Activated CD4-positive, alpha-beta T cell treated with anti-CD3 and anti-CD28 coated beads, Interleukin-2, amount 50 U/mL, for 48 hours (primary cell): ENCODE measurements around the gene BRIX1.
A peak's percentile ranks its signal among the peaks of the same experiment; 100 is the strongest.
"Not testable (repeated sequence)": the region's sequence is repeated elsewhere in the genome, so short reads cannot be mapped to it uniquely, and the experiment has no call there.

Experiments used
- DNase-seq, 2 experiments: peaks; one replicate each; pipeline ENCODE4 v3.0.0-alpha.2; 2020

Gene BRIX1

GRCh38 chr5:34915856-34916192 is 313 bp downstream of the BRIX1 start:
- DNase-seq = no peak

DNA sequence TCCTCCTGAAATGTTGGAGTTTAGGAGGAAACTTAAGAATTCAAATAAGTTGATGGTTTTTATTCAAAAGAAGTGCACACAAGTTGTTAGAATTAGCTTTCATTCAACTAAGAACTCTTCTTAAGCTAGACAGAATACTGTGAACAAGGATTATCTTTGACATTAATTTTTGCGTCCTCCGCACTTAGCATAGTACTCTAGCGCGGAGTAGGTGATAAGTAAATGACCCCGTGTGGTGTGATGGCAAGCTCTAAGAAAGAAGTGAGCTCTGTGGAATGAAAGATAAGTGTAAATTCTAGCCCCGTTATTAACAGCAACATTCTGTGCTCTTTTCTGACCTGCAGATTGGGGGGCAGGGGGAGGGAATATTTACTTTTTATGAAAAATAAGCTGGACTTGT is 1.0 kb downstream of the BRIX1 start:
- DNase-seq = no peak

GRCh38 chr5:34918025-34918424 is 2.5 kb downstream of the BRIX1 start:
- no peak for DNase-seq

DNA sequence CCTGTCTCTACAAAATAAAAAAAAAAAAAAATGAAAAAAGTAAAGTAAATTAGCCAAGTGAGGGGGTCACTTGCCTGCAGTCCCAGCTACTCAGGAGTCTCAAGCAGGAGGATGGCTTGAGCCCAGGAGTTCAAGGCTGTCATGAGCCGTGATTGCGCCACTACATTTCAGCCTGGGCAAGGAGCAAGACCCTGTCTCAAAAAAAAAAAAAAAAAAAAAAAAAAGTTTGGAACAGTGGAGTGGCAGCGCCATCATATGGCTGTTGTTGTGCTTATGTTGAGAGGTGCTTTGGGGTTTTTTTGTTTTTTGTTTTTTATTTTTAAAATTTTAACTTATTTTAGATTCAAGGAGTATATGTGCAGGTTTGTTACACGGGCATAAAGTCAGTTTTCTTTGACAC is 3.6 kb downstream of the BRIX1 start:
- no peak for DNase-seq

GRCh38 chr5:34923256-34923655 is 7.7 kb downstream of the BRIX1 start:
- not testable (repeated sequence) for DNase-seq

DNA sequence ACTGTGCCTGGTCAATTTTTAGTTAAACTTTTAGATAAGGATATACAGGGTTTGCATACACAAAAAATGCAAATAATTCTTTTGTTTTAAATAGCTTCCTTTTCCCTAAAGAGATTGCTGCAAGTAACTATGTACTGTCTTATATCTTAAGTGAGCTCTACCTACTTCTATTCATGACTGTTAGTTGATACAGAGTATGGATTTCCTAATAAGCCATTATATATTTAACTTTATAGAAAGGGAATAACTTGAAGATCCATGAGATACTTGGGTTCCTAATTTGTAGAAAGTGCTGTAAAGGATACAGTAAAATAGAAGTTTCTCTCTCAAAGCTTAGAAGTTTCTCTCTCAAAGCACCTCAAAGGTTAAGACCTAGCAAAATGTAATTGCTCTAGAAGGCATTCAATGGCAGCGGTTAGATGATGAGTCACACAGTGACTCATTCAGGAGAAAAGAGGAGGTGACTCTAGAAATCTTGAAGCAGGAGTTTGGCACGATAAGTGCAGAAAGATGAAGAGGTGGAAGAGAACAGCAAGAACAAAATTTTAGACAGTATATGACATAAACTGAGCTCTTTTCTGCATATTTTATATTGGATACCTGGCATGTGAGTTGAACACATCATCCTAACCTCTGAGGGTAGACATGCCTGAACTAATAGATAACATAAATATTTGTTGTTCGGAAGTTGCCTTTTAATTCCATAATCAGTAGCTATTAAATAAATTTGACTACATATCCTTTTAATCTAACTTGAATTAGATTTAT is 8.4 kb downstream of the BRIX1 start:
- DNase-seq = peak in 1 of 2 experiments; percentile 20

GRCh38 chr5:34924462-34924765 is 8.9 kb downstream of the BRIX1 start:
- no peak for DNase-seq

DNA sequence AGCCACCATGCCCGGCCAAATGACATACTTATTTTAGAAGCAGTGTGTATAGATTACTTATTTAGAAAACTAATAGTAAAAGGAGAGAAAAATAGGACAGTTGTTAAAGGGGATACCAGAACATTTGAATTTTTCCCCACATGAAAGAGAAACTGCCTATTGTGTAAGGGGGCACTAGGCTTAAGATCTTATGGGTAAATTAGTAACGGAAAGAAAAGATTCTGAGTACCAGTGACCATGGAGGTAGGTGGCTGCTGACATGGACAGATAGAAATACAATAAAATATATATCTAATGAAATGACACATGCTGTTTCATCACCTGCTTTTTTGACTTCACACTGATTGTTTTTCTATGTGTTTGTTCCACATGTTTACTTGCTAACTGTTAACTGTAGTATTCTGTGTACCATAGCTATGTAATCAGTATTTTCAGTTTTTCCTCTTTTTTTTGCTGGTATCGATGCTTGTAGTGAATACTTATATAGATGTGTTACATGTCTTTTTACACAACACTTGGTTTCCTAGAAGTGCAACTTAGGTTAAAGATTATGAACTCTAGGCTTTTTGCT is 10.9 kb downstream of the BRIX1 start:
- no peak for DNase-seq

- DNase-seq = no peak
These were observed 12.3 kb downstream of the BRIX1 start for GRCh38 chr5:34927785-34928184.

DNA sequence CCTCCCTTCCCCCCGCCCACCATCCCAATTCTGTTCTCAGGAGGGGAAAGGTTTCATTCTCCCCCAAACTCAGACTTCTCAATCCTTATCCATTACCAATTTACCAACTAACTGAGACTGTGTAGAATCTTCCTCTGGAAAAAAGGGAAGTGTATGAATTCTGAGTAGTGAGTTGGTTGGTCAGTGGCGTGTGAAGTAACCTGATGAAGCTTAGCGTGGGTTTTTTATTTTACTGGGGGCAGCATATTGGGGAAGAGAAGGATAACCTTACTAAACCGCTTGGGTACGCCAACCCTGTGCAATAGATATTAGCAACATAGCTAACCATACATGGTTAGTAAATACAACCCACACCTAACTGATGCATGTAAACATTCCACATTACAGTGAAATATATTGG is 12.8 kb downstream of the BRIX1 start:
- DNase-seq = no peak

DNA sequence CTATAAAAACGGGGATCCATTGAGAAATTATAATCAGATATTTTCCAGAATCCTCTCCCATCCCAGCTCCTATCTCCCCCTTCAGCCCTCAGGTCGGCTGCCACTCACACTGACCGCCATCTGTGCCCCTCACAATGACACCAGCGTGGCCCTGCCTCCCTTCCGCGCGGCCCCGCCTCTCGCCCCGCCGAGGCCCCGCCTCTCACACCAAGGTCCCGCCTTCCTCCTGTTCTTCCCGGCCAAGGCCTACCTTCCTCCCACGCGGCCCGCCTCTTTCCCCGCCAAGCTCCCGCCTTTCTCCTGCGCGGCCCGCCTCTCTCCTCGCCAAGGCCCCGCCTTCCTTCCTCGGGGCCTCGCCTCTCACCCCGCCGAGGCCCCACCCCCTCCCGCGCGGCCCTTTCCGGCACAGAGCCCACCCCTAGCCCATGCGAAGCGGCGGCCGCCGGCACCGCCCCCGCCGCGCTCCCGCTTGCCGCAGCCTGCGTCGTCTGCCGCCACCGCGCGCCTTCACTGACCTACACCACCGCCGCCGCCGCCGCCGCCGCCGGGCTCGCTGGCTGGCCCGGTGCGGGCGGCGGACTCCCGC is 13.7 kb downstream of the BRIX1 start, which contains the start of gene DNAJC21:
TSS of gene DNAJC21 (plus strand) at position 426 of the 586 bp plus-strand sequence. CDS start 261 bp downstream, outside the sequence.
- DNase-seq = peak; percentile 99

- DNase-seq = peak; percentile 78 to 82
These were observed 14.4 kb downstream of the BRIX1 start for GRCh38 chr5:34929720-34930461.

- no peak for DNase-seq
These were observed 14.9 kb downstream of the BRIX1 start for GRCh38 chr5:34930462-34930844.

DNA sequence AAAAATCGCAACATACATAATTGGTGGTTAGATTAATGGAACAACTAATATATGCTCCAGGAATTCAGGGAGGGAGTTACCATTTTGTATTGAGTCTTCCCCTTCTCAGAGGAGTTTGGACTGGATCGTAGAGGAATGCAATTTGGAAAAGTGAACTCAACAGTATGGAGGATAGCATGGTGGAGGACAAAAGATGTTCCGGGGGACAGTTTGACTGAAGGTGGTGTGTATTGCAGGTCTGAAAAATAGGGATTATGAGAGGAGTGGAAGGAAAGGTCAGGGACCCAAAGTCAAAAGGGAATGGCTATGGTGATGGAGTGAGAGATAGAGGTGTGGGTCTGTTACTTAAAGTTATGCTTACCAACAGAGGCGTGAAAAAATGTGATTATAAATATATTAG is 15.4 kb downstream of the BRIX1 start:
- DNase-seq = no peak

GRCh38 chr5:34932947-34933346 is 17.4 kb downstream of the BRIX1 start:
- DNase-seq = no peak

DNA sequence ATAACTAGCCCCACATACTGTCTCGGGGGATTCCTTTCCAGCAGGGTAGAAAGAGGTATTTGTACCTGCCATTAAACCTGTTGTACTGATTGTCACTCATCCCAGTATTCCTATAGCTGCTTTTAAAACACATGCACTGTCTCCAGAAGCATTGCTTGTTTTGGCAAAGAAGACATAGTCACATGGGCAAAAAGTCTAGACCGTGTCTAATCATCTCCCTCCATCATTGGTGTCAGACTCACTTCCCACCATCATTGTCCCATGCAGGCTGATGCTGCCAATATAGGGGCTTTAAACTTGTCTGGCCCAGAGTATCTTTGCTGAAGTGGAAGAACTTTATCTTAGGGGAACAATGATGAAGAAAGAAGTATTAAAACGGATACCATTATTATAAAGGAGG is 26.4 kb downstream of the BRIX1 start:
- no peak for DNase-seq

DNA sequence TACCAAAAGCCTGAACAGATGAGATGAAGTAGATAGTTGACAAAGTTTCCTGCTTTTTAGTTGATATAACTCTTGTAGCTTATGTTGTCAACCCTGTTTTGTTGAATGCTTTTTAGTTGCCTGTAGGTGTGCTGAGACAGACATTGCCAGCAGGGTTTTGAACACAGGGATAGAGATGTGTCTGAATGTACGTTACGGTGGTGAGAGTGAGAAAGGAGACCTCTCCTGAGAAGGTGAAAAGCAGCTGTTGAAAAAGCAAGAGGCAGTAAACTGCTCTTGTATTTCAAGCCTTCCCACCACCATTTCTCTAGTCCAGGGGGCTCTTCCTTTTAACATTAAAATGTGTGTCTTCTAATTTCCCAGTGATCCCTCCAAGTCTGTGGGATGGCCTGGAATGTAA is 28.5 kb downstream of the BRIX1 start:
- DNase-seq = no peak

- DNase-seq = no peak
These were observed 29.0 kb downstream of the BRIX1 start for GRCh38 chr5:34944460-34945047.

- DNase-seq = no peak
These were observed 41.8 kb downstream of the BRIX1 start for GRCh38 chr5:34957321-34957720.

- peak in 1 of 2 experiments; percentile 5 for DNase-seq
These were observed 42.6 kb downstream of the BRIX1 start for GRCh38 chr5:34957857-34958690.

GRCh38 chr5:34959323-34959722 is 43.8 kb downstream of the BRIX1 start:
- peak in 1 of 2 experiments; percentile 15 for DNase-seq

DNA sequence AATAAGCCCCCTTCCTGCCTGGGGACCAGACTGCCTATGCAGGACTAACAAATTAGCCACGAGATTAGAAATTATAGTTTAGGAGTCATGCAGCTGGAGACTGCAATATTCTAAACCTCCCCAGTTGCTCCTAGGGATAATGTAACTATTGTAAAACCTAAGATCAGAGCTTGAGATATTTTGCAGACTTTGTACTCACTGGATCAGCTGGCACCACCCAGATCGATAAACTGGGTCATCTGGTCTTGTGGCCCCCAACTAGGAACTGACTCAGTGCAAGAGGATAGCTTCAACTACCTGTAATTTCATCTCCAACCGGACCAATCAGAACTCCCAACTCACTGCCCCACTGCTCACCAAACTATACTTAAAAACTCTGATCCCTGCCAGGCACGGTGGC is 52.0 kb downstream of the BRIX1 start:
- no peak for DNase-seq

GRCh38 chr5:34968258-34968657 is 52.7 kb downstream of the BRIX1 start:
- DNase-seq = no peak
